GM21717 (cell line): ENCODE measurements around the gene FARS2.

Source experiments
- ATAC-seq: cut with Tn5 transposase; IDR thresholded peaks from one replicate; pipeline ENCODE4 v1.9.1; 2021; ENCODE audit warnings: mild to moderate bottlenecking, moderate library complexity; ENCODE audit not compliant: unreplicated experiment

FARS2 gene

GRCh38 chr6:5524110-5524509 is 262.8 kb downstream of the FARS2 start:
- ATAC-seq: no peak

GRCh38 chr6:5525209-5525608 is 263.9 kb downstream of the FARS2 start:
- no peak for ATAC-seq

- ATAC-seq: no peak
Measured at GRCh38 chr6:5529015-5529414, 267.7 kb downstream of the FARS2 start.

GRCh38 chr6:5529733-5530132 is 268.4 kb downstream of the FARS2 start:
- no peak for ATAC-seq

- no peak for ATAC-seq
Measured at GRCh38 chr6:5531161-5531560, 269.8 kb downstream of the FARS2 start.

- ATAC-seq: no peak
Measured at GRCh38 chr6:5531853-5532375, 270.6 kb downstream of the FARS2 start.

- no peak for ATAC-seq
Measured at GRCh38 chr6:5532941-5533340, 271.6 kb downstream of the FARS2 start.

- ATAC-seq: no peak
Measured at GRCh38 chr6:5534643-5535042, 273.3 kb downstream of the FARS2 start.

GRCh38 chr6:5536644-5537043 is 275.3 kb downstream of the FARS2 start:
- ATAC-seq: no peak

GRCh38 chr6:5537132-5537531 is 275.8 kb downstream of the FARS2 start:
- ATAC-seq: no peak

GRCh38 chr6:5537967-5538366 is 276.7 kb downstream of the FARS2 start:
- ATAC-seq: no peak

- no peak for ATAC-seq
Measured at GRCh38 chr6:5540370-5540769, 279.1 kb downstream of the FARS2 start.

- no peak for ATAC-seq
Measured at GRCh38 chr6:5541025-5541424, 279.7 kb downstream of the FARS2 start.

- no peak for ATAC-seq
Measured at GRCh38 chr6:5541751-5542432, 280.6 kb downstream of the FARS2 start.

GRCh38 chr6:5547556-5547955 is 286.2 kb downstream of the FARS2 start:
- no peak for ATAC-seq

GRCh38 chr6:5550631-5551030 is 289.3 kb downstream of the FARS2 start:
- no peak for ATAC-seq

- ATAC-seq: no peak
Measured at GRCh38 chr6:5552243-5552642, 290.9 kb downstream of the FARS2 start.

- ATAC-seq: no peak
Measured at GRCh38 chr6:5553767-5554166, 292.5 kb downstream of the FARS2 start.

GRCh38 chr6:5554226-5554625 is 292.9 kb downstream of the FARS2 start:
- ATAC-seq: no peak

- no peak for ATAC-seq
Measured at GRCh38 chr6:5556011-5556410, 294.7 kb downstream of the FARS2 start.

- ATAC-seq: no peak
Measured at GRCh38 chr6:5557506-5557905, 296.2 kb downstream of the FARS2 start.

- no peak for ATAC-seq
Measured at GRCh38 chr6:5559651-5560050, 298.3 kb downstream of the FARS2 start.

GRCh38 chr6:5562277-5562676 is 301.0 kb downstream of the FARS2 start:
- ATAC-seq: no peak
